Progenitor cell of endocrine pancreas (in vitro differentiated cells): ENCODE data around the gene NOSTRIN. TPM values are rescaled to one million over a fixed set of nuclear protein-coding genes. Genes with fewer than 3 reads are reported as not detected.

Experiments
- DNase-seq: peaks from one replicate; pipeline ENCODE4 v3.0.0; 2021; ENCODE audit warnings: low spot score; ENCODE audit not compliant: unreplicated experiment
- H3K27ac Mint-ChIP-seq: 2 replicates; pipeline ENCODE4 v1.8.0; 2021; ENCODE audit warnings: mild to moderate bottlenecking, moderate library complexity, mixed read lengths
- H3K27me3 Mint-ChIP-seq: 2 replicates; pipeline ENCODE4 v1.8.0; 2021; ENCODE audit warnings: mixed read lengths
- H3K36me3 Mint-ChIP-seq: 2 replicates; pipeline ENCODE4 v1.8.0; 2022; ENCODE audit warnings: mixed read lengths; ENCODE audit not compliant: insufficient read depth
- H3K4me1 Mint-ChIP-seq: 2 replicates; pipeline ENCODE4 v1.8.0; 2021; ENCODE audit warnings: low read depth, mixed read lengths
- H3K4me3 Mint-ChIP-seq: 2 replicates; pipeline ENCODE4 v1.8.0; 2021; ENCODE audit warnings: low read depth, mild to moderate bottlenecking, moderate library complexity, mixed read lengths
- H3K9me3 Mint-ChIP-seq: 2 replicates; pipeline ENCODE4 v1.8.0; 2021; ENCODE audit warnings: low read depth, mixed read lengths
- CTCF ChIP-seq: fragments of 200-600 bp; sonication (generic); IDR thresholded peaks from one replicate; pipeline ENCODE4 v1.5.0; 2021; ENCODE audit warnings: antibody characterized with exemption, mild to moderate bottlenecking; ENCODE audit not compliant: unreplicated experiment
- total RNA-seq: library from RNA; stranded (reverse); gene quantifications from 2 replicates; pipeline ENCODE4 v1.2.1, GENCODE V29; 2021

NOSTRIN gene
- total RNA-seq, 1 donor from 2014 or later: 4.0 TPM

- Mint-ChIP-seq H3K4me1 (peaks cover 11% of the 10 kb centered on the region), H3K27me3 (no peaks in the 10 kb centered on the region), H3K9me3 (peaks cover 10% of the 10 kb centered on the region), H3K27ac (no peak overlapping the region), H3K4me3 (no peak overlapping the region), H3K36me3 (peaks cover 23% of the 10 kb centered on the region)
- DNase-seq: no peak
- TF ChIP-seq CTCF: no peak
Observed at GRCh38 chr2:168773128-168773527, 29.3 kb upstream of the NOSTRIN start.

GRCh38 chr2:168773719-168774521, 28.5 kb upstream of the NOSTRIN start:
- Mint-ChIP-seq H3K4me1 (peaks cover 11% of the 10 kb centered on the region), H3K9me3 (peaks cover 10% of the 10 kb centered on the region), H3K36me3 (peaks cover 22% of the 10 kb centered on the region), H3K4me3 (no peak overlapping the region), H3K27ac (no peak overlapping the region), H3K27me3 (no peaks in the 10 kb centered on the region)
- peak; percentile 14 for DNase-seq
- peak; percentile 71 for TF ChIP-seq CTCF

GRCh38 chr2:168775837-168776236, 26.6 kb upstream of the NOSTRIN start:
- Mint-ChIP-seq H3K4me3 (no peak overlapping the region), H3K9me3 (peaks cover 7% of the 10 kb centered on the region), H3K4me1 (peaks cover 14% of the 10 kb centered on the region), H3K36me3 (peaks cover 12% of the 10 kb centered on the region), H3K27ac (no peak overlapping the region), H3K27me3 (no peaks in the 10 kb centered on the region)
- TF ChIP-seq CTCF: no peak
- DNase-seq: no peak

- no peak for TF ChIP-seq CTCF
- Mint-ChIP-seq H3K36me3 (peaks cover 10% of the 10 kb centered on the region), H3K27ac (no peak overlapping the region), H3K4me1 (peaks cover 10% of the 10 kb centered on the region), H3K9me3 (peaks cover 7% of the 10 kb centered on the region), H3K27me3 (no peaks in the 10 kb centered on the region), H3K4me3 (no peak overlapping the region)
- no peak for DNase-seq
Observed at GRCh38 chr2:168780669-168781071, 21.8 kb upstream of the NOSTRIN start.

- Mint-ChIP-seq H3K27ac (no peak overlapping the region), H3K27me3 (no peaks in the 10 kb centered on the region), H3K4me3 (no peak overlapping the region), H3K9me3 (peaks cover 3% of the 10 kb centered on the region), H3K36me3 (peaks cover 5% of the 10 kb centered on the region), H3K4me1 (peaks cover 10% of the 10 kb centered on the region)
- DNase-seq: no peak
- no peak for TF ChIP-seq CTCF
Observed at GRCh38 chr2:168781191-168781817, 21.1 kb upstream of the NOSTRIN start.
